Measurements from ENCODE around the gene MYO15B.

MYO15B gene

GRCh38 chr17:75587675-75588595, at the start of gene MYO15B:
Gene MYO15B, plus strand, starts transcription at chr17:75587800. Its CDS starts 258 bp downstream, at chr17:75588058.
- peak; percentile 38 for DNase-seq (ENCODE audit: low read depth)

GRCh38 chr17:75539967-75540729, 47.5 kb upstream of the MYO15B start:
- no peak for DNase-seq (ENCODE audit: low read depth)

- DNase-seq (ENCODE audit: low read depth) = no peak
Observed at GRCh38 chr17:75540923-75541503, 46.6 kb upstream of the MYO15B start.

GRCh38 chr17:75542229-75542628, 45.4 kb upstream of the MYO15B start:
- no peak for DNase-seq (ENCODE audit: low read depth)

DNA sequence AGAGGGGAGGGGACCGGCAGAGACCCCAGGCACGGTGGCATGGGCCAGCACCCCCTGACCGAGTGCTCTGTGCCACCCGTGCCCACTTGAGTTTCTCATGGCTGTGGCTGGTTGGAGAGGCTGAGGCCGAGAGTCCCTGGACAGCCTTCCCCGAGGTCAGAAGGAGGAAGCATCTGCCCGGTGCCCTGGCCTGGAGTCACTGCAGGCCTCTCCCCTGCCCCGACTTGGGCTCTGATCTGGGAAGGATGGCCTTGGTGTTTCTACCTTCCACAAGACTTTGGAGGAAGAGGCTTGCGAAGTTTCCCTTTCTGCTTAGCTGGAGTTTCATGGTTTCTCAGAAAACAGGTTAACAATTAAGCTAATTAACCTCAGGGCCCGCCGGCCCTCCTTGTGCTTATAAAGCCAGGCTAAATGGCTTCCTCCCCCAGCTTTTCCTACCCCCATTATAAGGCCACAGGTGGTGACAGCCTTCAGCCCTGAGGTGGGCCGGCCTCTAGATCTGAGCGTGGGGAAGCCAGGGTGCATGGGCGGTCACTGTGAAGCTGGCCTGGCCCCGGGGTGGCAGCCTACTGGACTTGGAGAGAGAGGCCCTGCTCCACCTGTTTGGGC, 44.8 kb upstream of the MYO15B start:
- no peak for DNase-seq (ENCODE audit: low read depth)

GRCh38 chr17:75544250-75544649, 43.4 kb upstream of the MYO15B start:
- no peak for DNase-seq (ENCODE audit: low read depth)

GRCh38 chr17:75546181-75546580, 41.4 kb upstream of the MYO15B start:
- DNase-seq (ENCODE audit: low read depth) = no peak

GRCh38 chr17:75547091-75547490, 40.5 kb upstream of the MYO15B start:
- DNase-seq (ENCODE audit: low read depth) = no peak

- DNase-seq (ENCODE audit: low read depth) = no peak
Observed at GRCh38 chr17:75548813-75549212, 38.8 kb upstream of the MYO15B start.

DNA sequence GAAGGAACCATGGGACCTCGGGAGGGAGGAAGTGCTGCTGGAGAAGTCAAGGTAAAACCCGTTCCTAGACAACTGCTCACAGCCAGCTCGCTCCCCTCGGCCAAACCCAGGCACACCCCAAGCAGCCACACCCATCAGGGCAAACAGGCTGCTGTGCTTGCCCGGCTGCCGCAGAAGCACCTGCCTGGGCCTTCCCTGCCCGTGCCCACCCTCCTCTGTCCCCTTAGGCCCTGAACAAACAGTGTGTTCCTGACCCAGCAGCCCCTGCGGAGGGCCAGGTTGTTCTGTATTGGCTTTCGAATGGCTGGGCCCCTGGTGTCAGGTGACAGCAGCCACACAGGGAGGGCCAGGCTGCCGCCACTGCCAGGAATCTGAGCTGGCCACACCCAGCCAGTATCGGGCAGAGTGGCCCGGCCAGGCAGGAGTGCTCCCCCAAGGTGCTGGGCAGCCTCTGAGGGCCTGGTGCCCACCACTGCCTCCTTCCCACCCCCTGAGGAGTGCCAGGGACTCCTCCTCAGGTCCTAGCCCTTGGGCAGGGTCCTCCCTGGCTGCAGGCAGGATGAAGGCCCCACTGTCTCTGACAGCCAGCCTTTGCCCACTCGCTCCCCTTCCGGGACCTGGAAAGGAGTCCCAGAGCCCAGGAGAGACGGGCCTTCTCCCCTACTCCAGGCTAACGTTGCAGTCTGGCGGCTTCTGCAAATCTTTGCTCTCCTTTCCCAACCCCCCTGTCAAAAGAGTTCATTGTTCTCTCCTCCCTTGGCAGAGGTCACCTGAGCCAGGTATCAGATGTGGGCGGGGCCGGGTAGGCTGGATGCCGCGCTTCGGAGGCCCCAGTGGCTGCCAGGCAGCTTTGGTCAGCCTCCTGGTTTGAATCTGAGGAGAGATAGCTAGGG, 38.1 kb upstream of the MYO15B start:
- no peak for DNase-seq (ENCODE audit: low read depth)

DNA sequence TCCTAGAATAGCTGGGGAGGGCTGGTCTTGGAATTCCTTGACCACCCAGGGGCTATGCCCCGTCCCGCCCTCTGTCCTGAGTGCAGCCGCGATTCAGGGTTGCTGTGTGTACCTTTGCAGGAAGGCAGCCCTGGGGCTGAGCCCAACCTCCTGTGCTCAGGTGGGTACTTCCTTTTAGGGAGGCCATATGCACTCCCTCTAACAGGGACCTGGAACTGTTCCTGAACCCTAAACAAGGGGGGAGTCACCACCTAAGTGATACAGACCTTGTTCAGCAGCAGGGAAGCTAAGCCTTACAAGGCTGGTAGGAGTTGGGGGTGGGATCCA, 37.5 kb upstream of the MYO15B start:
- no peak for DNase-seq (ENCODE audit: low read depth)

DNA sequence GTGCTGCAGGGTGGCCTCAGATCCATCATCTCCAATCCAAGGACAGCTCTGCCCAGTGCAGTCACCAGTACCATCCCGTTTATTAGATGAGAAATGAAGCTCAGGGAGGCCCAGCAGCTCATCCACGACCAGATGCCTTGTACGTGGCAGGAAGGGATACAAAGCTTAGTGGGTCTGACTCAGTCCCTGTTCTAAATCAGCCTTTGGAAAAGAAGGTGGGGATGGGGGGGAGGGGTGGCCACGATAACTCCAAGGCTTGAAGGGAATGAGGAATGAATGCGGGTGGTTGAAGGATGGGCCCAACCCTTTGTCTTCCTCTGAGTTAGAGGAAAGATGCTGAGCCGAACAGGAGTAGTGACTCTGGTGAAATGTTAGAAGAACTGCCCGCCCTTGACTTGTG, 36.3 kb upstream of the MYO15B start:
- no peak for DNase-seq (ENCODE audit: low read depth)

GRCh38 chr17:75552425-75553294, 34.9 kb upstream of the MYO15B start:
- no peak for DNase-seq (ENCODE audit: low read depth)

GRCh38 chr17:75553295-75554110, 34.1 kb upstream of the MYO15B start:
- DNase-seq (ENCODE audit: low read depth) = no peak

GRCh38 chr17:75555679-75556153, 31.9 kb upstream of the MYO15B start:
- DNase-seq (ENCODE audit: low read depth) = no peak

- no peak for DNase-seq (ENCODE audit: low read depth)
Observed at GRCh38 chr17:75557075-75557851, 30.3 kb upstream of the MYO15B start.

DNA sequence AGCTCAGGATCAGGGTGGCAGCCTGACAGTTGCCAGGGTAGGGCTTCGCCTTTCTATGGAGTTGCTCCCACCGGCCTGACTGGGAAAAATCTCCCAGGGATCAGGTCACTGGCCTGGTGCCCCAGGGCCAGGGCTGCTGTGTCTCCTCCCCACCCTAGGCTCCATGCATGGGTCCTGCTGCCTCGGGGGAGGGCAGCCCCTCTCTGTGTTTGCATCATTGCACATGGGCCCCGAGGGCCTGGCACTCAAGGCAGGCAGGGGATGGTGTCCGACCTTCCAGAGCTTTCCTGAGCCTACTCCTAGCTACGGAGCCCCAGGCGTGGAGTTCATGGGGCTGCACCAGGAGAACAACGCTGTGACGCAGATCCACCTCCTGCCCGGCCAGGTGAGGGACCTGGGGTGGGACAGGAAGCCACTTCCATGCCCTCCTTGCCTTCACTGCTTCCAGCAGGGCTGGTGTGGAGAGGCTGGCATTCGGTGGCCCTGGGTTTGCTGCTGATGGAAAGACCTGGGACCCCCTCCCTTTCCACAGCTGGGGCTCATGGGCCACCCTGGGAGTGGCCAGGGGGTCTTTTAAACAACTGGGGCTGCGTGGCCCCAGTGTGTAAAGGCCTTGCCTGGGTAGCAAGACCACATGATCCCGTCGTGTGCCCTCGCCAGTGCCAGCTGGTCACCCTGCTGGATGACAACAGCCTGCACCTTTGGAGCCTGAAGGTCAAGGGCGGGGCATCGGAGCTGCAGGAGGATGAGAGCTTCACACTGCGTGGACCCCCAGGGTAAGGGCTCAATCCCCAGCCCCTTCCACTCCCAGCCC, 29.5 kb upstream of the MYO15B start:
- DNase-seq (ENCODE audit: low read depth) = no peak

Measured in activated T-cell treated with anti-CD3 and anti-CD28 coated beads for 24 hours (primary cell).